GM20000 (cell line): ENCODE results near the gene PTPRK.

Experiments used
- DNase-seq: peaks from one replicate; pipeline ENCODE4 v3.0.0; 2012; ENCODE audit warnings: low spot score
- CTCF ChIP-seq: IDR thresholded peaks from 2 replicates; pipeline ENCODE4 v1.5.1; 2012; ENCODE audit warnings: mild to moderate bottlenecking, control low read depth; ENCODE audit errors: extremely low read depth, missing control alignments

PTPRK gene

GRCh38 chr6:128295670-128296069 is 224.7 kb downstream of the PTPRK start:
- no peak for DNase-seq
- no peak for TF ChIP-seq CTCF

- DNase-seq, result no peak
- TF ChIP-seq CTCF, result no peak
These were observed 230.2 kb downstream of the PTPRK start for GRCh38 chr6:128290221-128290620.

- DNase-seq, result no peak
- no peak for TF ChIP-seq CTCF
These were observed 236.3 kb downstream of the PTPRK start for GRCh38 chr6:128284128-128284527.

- DNase-seq, result no peak
- TF ChIP-seq CTCF, result no peak
These were observed 237.4 kb downstream of the PTPRK start for GRCh38 chr6:128282961-128283360.

GRCh38 chr6:128280960-128281359 is 239.4 kb downstream of the PTPRK start:
- no peak for DNase-seq
- TF ChIP-seq CTCF, result no peak

- no peak for DNase-seq
- TF ChIP-seq CTCF, result no peak
These were observed 240.3 kb downstream of the PTPRK start for GRCh38 chr6:128280066-128280465.

- no peak for TF ChIP-seq CTCF
These were observed 241.6 kb downstream of the PTPRK start for GRCh38 chr6:128278836-128279235.

GRCh38 chr6:128277379-128277778 is 243.0 kb downstream of the PTPRK start:
- no peak for TF ChIP-seq CTCF

More at GRCh38 chr6:128278836-128279235, 241.6 kb downstream of the PTPRK start:
- no peak for DNase-seq

More at GRCh38 chr6:128277379-128277778, 243.0 kb downstream of the PTPRK start:
- DNase-seq, result no peak
